NCI-H1930 (cell line): Measurements from ENCODE around the gene RFXAP.

Experiments used
- DNase-seq, 2 experiments: peaks; one replicate each; lab custom pipeline; 2025; lab: John Stamatoyannopoulos, UW

The RFXAP gene

GRCh38 chr13:36866232-36866631 is 47.2 kb downstream of the RFXAP start:
- no peak for DNase-seq

- no peak for DNase-seq
Observed at GRCh38 chr13:36870050-36870692, 51.1 kb downstream of the RFXAP start.

GRCh38 chr13:36872621-36873020 is 53.6 kb downstream of the RFXAP start:
- DNase-seq: no peak

DNA sequence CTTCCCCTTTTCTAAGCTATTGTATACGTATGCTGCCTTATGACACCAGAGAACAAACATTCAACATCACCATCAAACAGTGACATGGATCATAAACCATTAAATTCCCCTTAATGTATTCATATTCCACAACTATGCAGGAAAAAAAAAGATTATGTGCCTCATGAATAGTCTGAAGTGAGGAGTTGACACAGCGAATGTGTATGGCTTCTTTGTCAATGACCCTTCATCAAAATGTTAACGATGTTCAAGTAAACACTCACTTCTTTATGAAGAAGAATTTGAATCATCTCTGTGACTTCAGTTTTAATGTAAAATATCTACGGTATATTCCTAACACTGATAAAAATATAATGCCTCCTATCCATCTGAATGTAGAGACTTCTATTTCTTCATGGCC is 56.4 kb downstream of the RFXAP start:
- no peak for DNase-seq

DNA sequence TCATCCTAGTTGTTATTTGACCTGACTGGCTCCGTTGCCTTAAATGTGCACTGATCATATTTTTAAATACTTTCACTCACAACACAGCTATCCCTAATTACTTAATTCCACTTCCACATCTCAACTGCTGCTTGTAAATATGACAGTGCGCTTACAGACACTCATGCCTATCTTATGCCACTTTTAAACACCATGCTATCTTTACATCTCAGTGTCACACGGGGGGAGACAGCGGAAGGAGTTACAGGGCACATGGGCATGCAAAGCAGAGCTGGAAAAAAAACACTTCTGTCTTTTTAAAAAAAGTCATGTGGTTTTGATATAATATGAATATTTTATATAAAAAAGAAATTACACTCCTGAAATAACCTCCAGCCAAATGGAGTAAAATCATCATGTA is 56.9 kb downstream of the RFXAP start:
- DNase-seq: no peak
